Neural cell (in vitro differentiated cells): ENCODE data around the gene CEACAM3. TPM values are rescaled to one million over a fixed set of nuclear protein-coding genes. Genes with fewer than 3 reads are reported as not detected.

Source experiments
- H2AFZ ChIP-seq: fragments of 200-600, 300-800 bp; sonication (generic), shearing (Covaris generic); 2 replicates; pipeline ENCODE4 v1.6.0; 2014; ENCODE audit warnings: low read depth, mild to moderate bottlenecking, antibody characterized with exemption, low read length, moderate library complexity
- H3F3A ChIP-seq: fragments of 200-600 bp; shearing (Covaris generic); 2 replicates; pipeline ENCODE4 v1.6.1; 2016; ENCODE audit warnings: mild to moderate bottlenecking, moderate library complexity, mixed read lengths, antibody characterized with exemption, low read length; ENCODE audit not compliant: insufficient read depth, poor library complexity, severe bottlenecking
- H3K27ac ChIP-seq: fragments of 200-600, 300-800 bp; sonication (generic), shearing (Covaris generic); 2 replicates; pipeline ENCODE4 v1.5.1; 2014; ENCODE audit warnings: mild to moderate bottlenecking, low read length, moderate library complexity
- H3K27me3 ChIP-seq: fragments of 300-800, 200-600 bp; sonication (generic), shearing (Covaris generic); 2 replicates; pipeline ENCODE4 v1.6.0; 2014; ENCODE audit warnings: mild to moderate bottlenecking, low read depth, low read length, moderate library complexity; ENCODE audit not compliant: insufficient read depth
- H3K36me3 ChIP-seq: fragments of 300-800, 200-600 bp; sonication (generic), shearing (Covaris generic); 2 replicates; pipeline ENCODE4 v1.5.1; 2014; ENCODE audit warnings: mild to moderate bottlenecking, antibody characterized with exemption, low read length, moderate library complexity; ENCODE audit not compliant: insufficient read depth
- H3K4me2 ChIP-seq: fragments of 300-800, 200-600 bp; sonication (generic), shearing (Covaris generic); 2 replicates; pipeline ENCODE4 v1.6.0; 2014; ENCODE audit warnings: mild to moderate bottlenecking, low read length
- H3K4me3 ChIP-seq: fragments of 300-800, 200-600 bp; sonication (generic), shearing (Covaris generic); 2 replicates; pipeline ENCODE4 v1.5.1; 2014; ENCODE audit warnings: mild to moderate bottlenecking, low read length, moderate library complexity
- H3K79me2 ChIP-seq: fragments of 200-600 bp; shearing (Covaris generic); replicated peaks from 2 replicates; pipeline ENCODE4 v1.6.0; 2014; ENCODE audit warnings: mild to moderate bottlenecking, low read length, moderate library complexity; ENCODE audit not compliant: insufficient read depth
- H3K9ac ChIP-seq: fragments of 300-800, 200-600 bp; sonication (generic), shearing (Covaris generic); 2 replicates; pipeline ENCODE4 v1.6.1; 2016; ENCODE audit warnings: mild to moderate bottlenecking, low read length, mixed read lengths
- H3K9me2 ChIP-seq: fragments of 200-600 bp; shearing (Covaris generic); 2 replicates; pipeline ENCODE4 v1.6.1; 2016; ENCODE audit warnings: mild to moderate bottlenecking, low read length, mixed read lengths; ENCODE audit not compliant: insufficient read depth
- H3K9me3 ChIP-seq: fragments of 200-600, 300-800 bp; sonication (generic), shearing (Covaris generic); 2 replicates; pipeline ENCODE4 v1.6.1; 2016; ENCODE audit warnings: mild to moderate bottlenecking, mixed run types, low read length, moderate library complexity, mixed read lengths
- H4K20me1 ChIP-seq: fragments of 200-600 bp; shearing (Covaris generic); 2 replicates; pipeline ENCODE4 v1.6.1; 2016; ENCODE audit warnings: mild to moderate bottlenecking, mixed run types; ENCODE audit not compliant: insufficient read depth
- CTCF ChIP-seq: fragments of 450-650 bp; IDR thresholded peaks from 2 replicates; pipeline ENCODE4 v1.5.1; 2014; ENCODE audit warnings: antibody characterized with exemption, mild to moderate bottlenecking, moderate library complexity; ENCODE audit not compliant: poor library complexity, severe bottlenecking
- EP300 ChIP-seq: fragments of 450-650 bp; conservative IDR thresholded peaks from 2 replicates; pipeline ENCODE4 v1.6.1; 2014; ENCODE audit warnings: antibody characterized with exemption, mild to moderate bottlenecking, moderate library complexity; ENCODE audit not compliant: poor library complexity, severe bottlenecking
- EZH2 ChIP-seq: fragments of 200-600, 300-800 bp; shearing (Covaris generic), sonication (generic); IDR thresholded peaks from 2 replicates; pipeline ENCODE4 v1.6.1; 2014; ENCODE audit warnings: antibody characterized with exemption, low read length, borderline replicate concordance, mild to moderate bottlenecking; ENCODE audit not compliant: insufficient read depth, poor library complexity, severe bottlenecking
- MXI1 ChIP-seq: fragments of 450-650 bp; conservative IDR thresholded peaks from 2 replicates; pipeline ENCODE4 v1.6.1; 2014; ENCODE audit warnings: antibody characterized with exemption, mild to moderate bottlenecking; ENCODE audit not compliant: poor library complexity, severe bottlenecking
- POLR2AphosphoS5 ChIP-seq: IDR thresholded peaks from 2 replicates; pipeline ENCODE4 v1.6.1; 2012
- RAD21 ChIP-seq: fragments of 450-650 bp; conservative IDR thresholded peaks from 2 replicates; pipeline ENCODE4 v1.6.1; 2014; ENCODE audit warnings: antibody characterized with exemption, mild to moderate bottlenecking, moderate library complexity
- SMC3 ChIP-seq: fragments of 450-650 bp; conservative IDR thresholded peaks from 2 replicates; pipeline ENCODE4 v1.6.1; 2014; ENCODE audit warnings: antibody characterized with exemption, mild to moderate bottlenecking, moderate library complexity; ENCODE audit not compliant: poor library complexity
- TAF1 ChIP-seq: IDR thresholded peaks from 2 replicates; pipeline ENCODE4 v1.6.1; 2012; ENCODE audit warnings: low read depth
- polyA plus RNA-seq: library from polyadenylated mRNA; depleted of rRNA; stranded (reverse); fragments of >200 nt; gene quantifications from 2 replicates; pipeline ENCODE4 v1.2.3, GENCODE V29; 2014
- TF ChIP-seq, protein P1 (sequence below): IDR thresholded peaks from 2 replicates; pipeline ENCODE4 v1.6.1; 2012; ENCODE audit warnings: borderline replicate concordance

CEACAM3 gene
- polyA plus RNA-seq, 1 donor from 2014 or later: not detected

- no peaks in the 10 kb centered on the region for H3K79me2 ChIP-seq
- no peaks in the 10 kb centered on the region for H3K36me3 ChIP-seq
- H3K9me3 ChIP-seq: no peaks in the 10 kb centered on the region
- no peak for TF ChIP-seq RAD21
- TF ChIP-seq EZH2: no peak
- no peak for TF ChIP-seq SMC3
- no peak overlapping the region for H3K4me3 ChIP-seq
- no peaks in the 10 kb centered on the region for H3K9me2 ChIP-seq
- no peak overlapping the region for H2AFZ ChIP-seq
- no peaks in the 10 kb centered on the region for H4K20me1 ChIP-seq
- H3K4me2 ChIP-seq: no peak overlapping the region
- no peak overlapping the region for H3K9ac ChIP-seq
- H3K27me3 ChIP-seq: no peaks in the 10 kb centered on the region
- H3F3A ChIP-seq: no peaks in the 10 kb centered on the region
- H3K27ac ChIP-seq: no peak overlapping the region
These were observed 12.5 kb downstream of the CEACAM3 start for GRCh38 chr19:41808663-41809566.

- Histone ChIP-seq H3K36me3 (no peaks in the 10 kb centered on the region), H3K27me3 (no peaks in the 10 kb centered on the region), H3K27ac (no peak overlapping the region), H2AFZ (no peak overlapping the region), H3K9me3 (no peaks in the 10 kb centered on the region), H3F3A (no peaks in the 10 kb centered on the region), H4K20me1 (no peaks in the 10 kb centered on the region), H3K79me2 (no peaks in the 10 kb centered on the region), H3K4me3 (no peak overlapping the region), H3K9me2 (no peaks in the 10 kb centered on the region), H3K4me2 (no peak overlapping the region), H3K9ac (no peak overlapping the region)
- TF ChIP-seq EZH2 (no peak), EP300 (no peak), TAF1 (no peak), POLR2AphosphoS5 (no peak), SMC3 (no peak), MXI1 (no peak)
These were observed 13.9 kb downstream of the CEACAM3 start for GRCh38 chr19:41810301-41810700.

GRCh38 chr19:41811036-41811435 is 14.6 kb downstream of the CEACAM3 start:
- Histone ChIP-seq H3K79me2 (no peaks in the 10 kb centered on the region), H3K9me3 (no peaks in the 10 kb centered on the region), H3K27ac (no peak overlapping the region), H3F3A (no peaks in the 10 kb centered on the region), H2AFZ (no peak overlapping the region), H3K9ac (no peak overlapping the region), H3K36me3 (no peaks in the 10 kb centered on the region), H3K27me3 (no peaks in the 10 kb centered on the region), H4K20me1 (no peaks in the 10 kb centered on the region), H3K9me2 (no peaks in the 10 kb centered on the region), H3K4me2 (no peak overlapping the region), H3K4me3 (no peak overlapping the region)
- TF ChIP-seq, protein P1, sequence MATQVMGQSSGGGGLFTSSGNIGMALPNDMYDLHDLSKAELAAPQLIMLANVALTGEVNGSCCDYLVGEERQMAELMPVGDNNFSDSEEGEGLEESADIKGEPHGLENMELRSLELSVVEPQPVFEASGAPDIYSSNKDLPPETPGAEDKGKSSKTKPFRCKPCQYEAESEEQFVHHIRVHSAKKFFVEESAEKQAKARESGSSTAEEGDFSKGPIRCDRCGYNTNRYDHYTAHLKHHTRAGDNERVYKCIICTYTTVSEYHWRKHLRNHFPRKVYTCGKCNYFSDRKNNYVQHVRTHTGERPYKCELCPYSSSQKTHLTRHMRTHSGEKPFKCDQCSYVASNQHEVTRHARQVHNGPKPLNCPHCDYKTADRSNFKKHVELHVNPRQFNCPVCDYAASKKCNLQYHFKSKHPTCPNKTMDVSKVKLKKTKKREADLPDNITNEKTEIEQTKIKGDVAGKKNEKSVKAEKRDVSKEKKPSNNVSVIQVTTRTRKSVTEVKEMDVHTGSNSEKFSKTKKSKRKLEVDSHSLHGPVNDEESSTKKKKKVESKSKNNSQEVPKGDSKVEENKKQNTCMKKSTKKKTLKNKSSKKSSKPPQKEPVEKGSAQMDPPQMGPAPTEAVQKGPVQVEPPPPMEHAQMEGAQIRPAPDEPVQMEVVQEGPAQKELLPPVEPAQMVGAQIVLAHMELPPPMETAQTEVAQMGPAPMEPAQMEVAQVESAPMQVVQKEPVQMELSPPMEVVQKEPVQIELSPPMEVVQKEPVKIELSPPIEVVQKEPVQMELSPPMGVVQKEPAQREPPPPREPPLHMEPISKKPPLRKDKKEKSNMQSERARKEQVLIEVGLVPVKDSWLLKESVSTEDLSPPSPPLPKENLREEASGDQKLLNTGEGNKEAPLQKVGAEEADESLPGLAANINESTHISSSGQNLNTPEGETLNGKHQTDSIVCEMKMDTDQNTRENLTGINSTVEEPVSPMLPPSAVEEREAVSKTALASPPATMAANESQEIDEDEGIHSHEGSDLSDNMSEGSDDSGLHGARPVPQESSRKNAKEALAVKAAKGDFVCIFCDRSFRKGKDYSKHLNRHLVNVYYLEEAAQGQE: no peak
- TF ChIP-seq SMC3 (no peak), RAD21 (no peak), TAF1 (no peak), EP300 (no peak), CTCF (no peak), MXI1 (no peak), POLR2AphosphoS5 (no peak), EZH2 (no peak)
